Measurements from ENCODE around the gene TTC39B.

TTC39B gene

GRCh38 chr9:15160673-15161072 lies 146.3 kb downstream of the TTC39B start:
- FAIRE-seq: no peak

GRCh38 chr9:15158064-15158463 lies 149.0 kb downstream of the TTC39B start:
- FAIRE-seq: no peak

GRCh38 chr9:15157381-15157780 lies 149.6 kb downstream of the TTC39B start:
- FAIRE-seq: no peak

GRCh38 chr9:15156241-15156640 lies 150.8 kb downstream of the TTC39B start:
- FAIRE-seq: no peak

- no peak for FAIRE-seq
These were observed 151.2 kb downstream of the TTC39B start for GRCh38 chr9:15155826-15156225.

GRCh38 chr9:15155323-15155722 lies 151.7 kb downstream of the TTC39B start:
- FAIRE-seq: no peak

- FAIRE-seq: no peak
These were observed 152.3 kb downstream of the TTC39B start for GRCh38 chr9:15154677-15155076.

- FAIRE-seq: no peak
These were observed 153.1 kb downstream of the TTC39B start for GRCh38 chr9:15153961-15154360.

GRCh38 chr9:15150939-15151338 lies 156.1 kb downstream of the TTC39B start:
- FAIRE-seq: no peak

GRCh38 chr9:15149450-15149849 lies 157.6 kb downstream of the TTC39B start:
- FAIRE-seq: no peak

GRCh38 chr9:15146268-15146700 lies 160.7 kb downstream of the TTC39B start:
- no peak for FAIRE-seq

- no peak for FAIRE-seq
These were observed 162.4 kb downstream of the TTC39B start for GRCh38 chr9:15144622-15145061.

GRCh38 chr9:15142878-15143534 lies 164.0 kb downstream of the TTC39B start:
- FAIRE-seq: no peak

- FAIRE-seq: no peak
These were observed 167.0 kb downstream of the TTC39B start for GRCh38 chr9:15140051-15140450.

GRCh38 chr9:15139469-15139868 lies 167.5 kb downstream of the TTC39B start:
- FAIRE-seq: no peak

GRCh38 chr9:15138357-15138686 lies 168.7 kb downstream of the TTC39B start:
- FAIRE-seq: no peak

- no peak for FAIRE-seq
These were observed 169.2 kb downstream of the TTC39B start for GRCh38 chr9:15137658-15138356.

- no peak for FAIRE-seq
These were observed 169.9 kb downstream of the TTC39B start for GRCh38 chr9:15137089-15137488.

GRCh38 chr9:15136646-15137045 lies 170.4 kb downstream of the TTC39B start:
- no peak for FAIRE-seq

- no peak for FAIRE-seq
These were observed 171.7 kb downstream of the TTC39B start for GRCh38 chr9:15135164-15135792.

GRCh38 chr9:15133488-15133887 lies 173.5 kb downstream of the TTC39B start:
- no peak for FAIRE-seq

GRCh38 chr9:15132091-15132490 lies 174.9 kb downstream of the TTC39B start:
- FAIRE-seq: no peak

GRCh38 chr9:15131094-15131493 lies 175.9 kb downstream of the TTC39B start:
- no peak for FAIRE-seq

- no peak for FAIRE-seq
These were observed 179.2 kb downstream of the TTC39B start for GRCh38 chr9:15127831-15128230.

Data from colon (tissue), 2 donors.